ENCODE measurements around the gene ASPDH.
"Not testable (repeated sequence)": the region's sequence is repeated elsewhere in the genome, so short reads cannot be mapped to it uniquely, and the experiment has no call there.

The ASPDH gene

GRCh38 chr19:50547385-50548190 is 33.9 kb upstream of the ASPDH start:
- no peak for DNase-seq

GRCh38 chr19:50546527-50547221 is 33.0 kb upstream of the ASPDH start:
- no peak for DNase-seq

GRCh38 chr19:50542943-50543342 is 29.2 kb upstream of the ASPDH start:
- no peak for DNase-seq

- DNase-seq = no peak
These were observed 24.1 kb upstream of the ASPDH start for GRCh38 chr19:50537769-50538230.

GRCh38 chr19:50537306-50537685 is 23.6 kb upstream of the ASPDH start:
- DNase-seq = no peak

- DNase-seq = no peak
These were observed 23.1 kb upstream of the ASPDH start for GRCh38 chr19:50536662-50537305.

- DNase-seq = no peak
These were observed 22.0 kb upstream of the ASPDH start for GRCh38 chr19:50535672-50536187.

- DNase-seq = no peak
These were observed 20.8 kb upstream of the ASPDH start for GRCh38 chr19:50534478-50534877.

- DNase-seq = no peak
These were observed 19.2 kb upstream of the ASPDH start for GRCh38 chr19:50532952-50533351.

GRCh38 chr19:50531171-50531612 is 17.5 kb upstream of the ASPDH start:
- no peak for DNase-seq

GRCh38 chr19:50528052-50528451 is 14.3 kb upstream of the ASPDH start:
- not testable (repeated sequence) for DNase-seq

GRCh38 chr19:50522881-50523280 is 9.2 kb upstream of the ASPDH start:
- DNase-seq = no peak

- no peak for DNase-seq
These were observed 7.2 kb upstream of the ASPDH start for GRCh38 chr19:50520822-50521465.

GRCh38 chr19:50519006-50519575 is 5.4 kb upstream of the ASPDH start:
- no peak for DNase-seq

- no peak for DNase-seq
These were observed 4.6 kb upstream of the ASPDH start for GRCh38 chr19:50518091-50519005.

GRCh38 chr19:50517704-50518075 is 4.0 kb upstream of the ASPDH start:
- DNase-seq = no peak

- no peak for DNase-seq
These were observed 3.4 kb upstream of the ASPDH start for GRCh38 chr19:50516964-50517703.

- DNase-seq = no peak
These were observed 2.7 kb upstream of the ASPDH start for GRCh38 chr19:50516456-50516855.

GRCh38 chr19:50515168-50515561 is 1.5 kb upstream of the ASPDH start:
- DNase-seq = no peak

GRCh38 chr19:50514346-50515167 is 844 bp upstream of the ASPDH start:
- DNase-seq = no peak

All from NCI-H187 treated with DMSO at 0.1 percent for 48 hours (cell line).